ENCODE results near the gene GPR155.

Gene GPR155

GRCh38 chr2:174403628-174404027 lies 83.2 kb downstream of the GPR155 start:
- Histone ChIP-seq H3K4me3 (ENCODE audit: low read length) (no peak overlapping the region), H3K36me3 (ENCODE audit: control insufficient read depth, low read length) (peaks cover 5% of the 10 kb centered on the region; the same call in 1 of the 2 replicates), H3F3A (ENCODE audit: control insufficient read depth, insufficient read depth) (0 out of 2 replicates have a peak, but pooled peaks cover 4% of the 10 kb centered on the region), H3K79me2 (ENCODE audit: control insufficient read depth, low read length) (no peaks in the 10 kb centered on the region), H3K27ac (ENCODE audit: low read depth, low read length) (no peak overlapping the region), H3K27me3 (ENCODE audit: control insufficient read depth, low read length) (no peaks in the 10 kb centered on the region), H4K20me1 (ENCODE audit: control insufficient read depth, insufficient read depth, low read depth, low read length) (no peaks in the 10 kb centered on the region), H3K9me2 (replicated peaks; ENCODE audit: control insufficient read depth, low read length) (no peaks in the 10 kb centered on the region), H3K4me1 (ENCODE audit: control insufficient read depth, low read length) (no peaks in the 10 kb centered on the region), H3K9me3 (ENCODE audit: control insufficient read depth, insufficient read depth, low read length) (no peaks in the 10 kb centered on the region), H3K4me2 (ENCODE audit: low read length) (no peak overlapping the region)
- no peak for TF ChIP-seq CTCF (IDR thresholded peaks at IDR 0.05; ENCODE audit: low read depth, low read length, poor library complexity, severe bottlenecking)
- TF ChIP-seq EZH2phosphoT487 (IDR thresholded peaks at IDR 0.05; ENCODE audit: borderline replicate concordance, low read length) = no peak

GRCh38 chr2:174400853-174401252 lies 86.0 kb downstream of the GPR155 start:
- H3F3A ChIP-seq (ENCODE audit: control insufficient read depth, insufficient read depth) = peaks cover 11% of the 10 kb centered on the region; the same call in 1 of the 2 replicates
- H3K36me3 ChIP-seq (ENCODE audit: control insufficient read depth, low read length) = peaks cover 5% of the 10 kb centered on the region; the same call in 1 of the 2 replicates
- no peak overlapping the region for H3K4me2 ChIP-seq (ENCODE audit: low read length)
- H4K20me1 ChIP-seq (ENCODE audit: control insufficient read depth, insufficient read depth, low read depth, low read length) = no peaks in the 10 kb centered on the region
- no peaks in the 10 kb centered on the region for H3K9me2 ChIP-seq (replicated peaks; ENCODE audit: control insufficient read depth, low read length)
- H3K4me1 ChIP-seq (ENCODE audit: control insufficient read depth, low read length) = peaks cover 8% of the 10 kb centered on the region; the same call in 1 of the 2 replicates
- no peak overlapping the region for H3K4me3 ChIP-seq (ENCODE audit: low read length)
- TF ChIP-seq CTCF (IDR thresholded peaks at IDR 0.05; ENCODE audit: low read depth, low read length, poor library complexity, severe bottlenecking) (no peak), EZH2phosphoT487 (IDR thresholded peaks at IDR 0.05; ENCODE audit: borderline replicate concordance, low read length) (no peak)
- H3K79me2 ChIP-seq (ENCODE audit: control insufficient read depth, low read length) = peaks cover under 1% of the 10 kb centered on the region; the same call in 1 of the 2 replicates
- no peaks in the 10 kb centered on the region for H3K9me3 ChIP-seq (ENCODE audit: control insufficient read depth, insufficient read depth, low read length)
- no peak overlapping the region for H3K27ac ChIP-seq (ENCODE audit: low read depth, low read length)
- no peaks in the 10 kb centered on the region for H3K27me3 ChIP-seq (ENCODE audit: control insufficient read depth, low read length)

GRCh38 chr2:174399171-174399570 lies 87.7 kb downstream of the GPR155 start:
- peaks cover 11% of the 10 kb centered on the region; the same call in 1 of the 2 replicates for H3F3A ChIP-seq (ENCODE audit: control insufficient read depth, insufficient read depth)
- H3K79me2 ChIP-seq (ENCODE audit: control insufficient read depth, low read length) = peaks cover 17% of the 10 kb centered on the region
- H3K4me2 ChIP-seq (ENCODE audit: low read length) = no peak overlapping the region
- H3K36me3 ChIP-seq (ENCODE audit: control insufficient read depth, low read length) = peaks cover 8% of the 10 kb centered on the region
- TF ChIP-seq EZH2phosphoT487 (IDR thresholded peaks at IDR 0.05; ENCODE audit: borderline replicate concordance, low read length) (no peak), CTCF (IDR thresholded peaks at IDR 0.05; ENCODE audit: low read depth, low read length, poor library complexity, severe bottlenecking) (no peak)
- no peak overlapping the region for H3K4me3 ChIP-seq (ENCODE audit: low read length)
- H3K27ac ChIP-seq (ENCODE audit: low read depth, low read length) = no peak overlapping the region
- no peaks in the 10 kb centered on the region for H3K9me2 ChIP-seq (replicated peaks; ENCODE audit: control insufficient read depth, low read length)
- peaks cover 16% of the 10 kb centered on the region for H3K4me1 ChIP-seq (ENCODE audit: control insufficient read depth, low read length)
- no peaks in the 10 kb centered on the region for H3K9me3 ChIP-seq (ENCODE audit: control insufficient read depth, insufficient read depth, low read length)
- no peaks in the 10 kb centered on the region for H4K20me1 ChIP-seq (ENCODE audit: control insufficient read depth, insufficient read depth, low read depth, low read length)
- H3K27me3 ChIP-seq (ENCODE audit: control insufficient read depth, low read length) = no peaks in the 10 kb centered on the region

All from DOHH2 (cell line).